Calu3 (cell line): ENCODE data around the gene MTTP. TPM values are rescaled to one million over a fixed set of nuclear protein-coding genes. Genes with fewer than 3 reads are reported as not detected.

Source experiments
- BruUV-seq: library from RNA; stranded (reverse); fragments of 400-500 nt; replicated peaks from 2 replicates; lab custom pipeline; 2021; lab: Mats Ljungman, UMichigan
- CTCF ChIA-PET: fragments of 300-600 bp; sonication (Branson Sonifier 250); formaldehyde crosslinking; loops from one replicate; lab custom pipeline; 2022; ENCODE audit warnings: antibody characterized with exemption; lab: Charles Lee
- DNase-seq: peaks from one replicate; pipeline ENCODE4 v3.0.0; 2022
- H3K27ac Mint-ChIP-seq: one replicate; pipeline ENCODE4 v1.8.0; 2022; ENCODE audit warnings: mixed read lengths; ENCODE audit not compliant: unreplicated experiment
- H3K27me3 Mint-ChIP-seq: one replicate; pipeline ENCODE4 v1.8.0; 2022; ENCODE audit warnings: mixed read lengths; ENCODE audit not compliant: unreplicated experiment
- H3K36me3 Mint-ChIP-seq: one replicate; pipeline ENCODE4 v1.8.0; 2022; ENCODE audit warnings: mild to moderate bottlenecking, moderate library complexity, mixed read lengths; ENCODE audit not compliant: insufficient read depth, unreplicated experiment
- H3K4me1 Mint-ChIP-seq: one replicate; pipeline ENCODE4 v1.8.0; 2022; ENCODE audit warnings: mild to moderate bottlenecking, low read depth, mixed read lengths; ENCODE audit not compliant: unreplicated experiment
- H3K4me3 Mint-ChIP-seq: one replicate; pipeline ENCODE4 v1.8.0; 2022; ENCODE audit warnings: mild to moderate bottlenecking, low read depth, moderate library complexity, mixed read lengths; ENCODE audit not compliant: unreplicated experiment
- H3K9me3 Mint-ChIP-seq: one replicate; pipeline ENCODE4 v1.8.0; 2022; ENCODE audit warnings: low read depth, mixed read lengths; ENCODE audit not compliant: unreplicated experiment
- intact Hi-C: fragments of 100-400 bp; cut with micrococcal nuclease; formaldehyde crosslinking; loops from one replicate; pipeline ENCODE4 v1.10.0; 2022; ENCODE audit not compliant: unreplicated experiment
- total RNA-seq: library from RNA; stranded (reverse); gene quantifications from 2 replicates; pipeline ENCODE4 v1.2.3, GENCODE V29; 2022
- TF ChIP-seq, protein P1 (sequence below): fragments of 200-600 bp; IDR thresholded peaks from one replicate; pipeline ENCODE4 v1.8.0; 2022; ENCODE audit warnings: antibody characterized with exemption; ENCODE audit not compliant: unreplicated experiment

MTTP gene
- total RNA-seq, 1 experiment from 2014 or later: not detected

DNA sequence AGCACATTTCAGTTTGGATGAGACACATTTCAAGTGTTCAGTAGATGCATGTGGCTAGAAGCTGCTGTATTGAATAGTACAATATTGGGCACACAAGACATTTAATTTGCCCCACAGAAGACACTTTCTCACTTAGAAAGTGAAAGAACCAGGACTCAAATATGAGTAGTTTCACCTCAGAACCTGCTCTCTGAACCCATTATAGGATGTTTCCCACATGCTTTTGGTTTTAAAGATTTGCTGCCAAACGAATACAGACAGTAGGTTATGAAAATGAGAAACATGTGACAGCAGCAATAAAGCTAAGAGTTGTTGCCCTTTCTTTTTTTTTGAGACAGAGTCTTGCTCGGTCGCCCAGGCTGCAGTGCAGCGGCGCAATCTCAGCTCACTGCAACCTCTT is 50.7 kb downstream of the MTTP start:
- H3K4me1 Mint-ChIP-seq: peaks cover 6% of the 10 kb centered on the region
- TF ChIP-seq, protein P1, sequence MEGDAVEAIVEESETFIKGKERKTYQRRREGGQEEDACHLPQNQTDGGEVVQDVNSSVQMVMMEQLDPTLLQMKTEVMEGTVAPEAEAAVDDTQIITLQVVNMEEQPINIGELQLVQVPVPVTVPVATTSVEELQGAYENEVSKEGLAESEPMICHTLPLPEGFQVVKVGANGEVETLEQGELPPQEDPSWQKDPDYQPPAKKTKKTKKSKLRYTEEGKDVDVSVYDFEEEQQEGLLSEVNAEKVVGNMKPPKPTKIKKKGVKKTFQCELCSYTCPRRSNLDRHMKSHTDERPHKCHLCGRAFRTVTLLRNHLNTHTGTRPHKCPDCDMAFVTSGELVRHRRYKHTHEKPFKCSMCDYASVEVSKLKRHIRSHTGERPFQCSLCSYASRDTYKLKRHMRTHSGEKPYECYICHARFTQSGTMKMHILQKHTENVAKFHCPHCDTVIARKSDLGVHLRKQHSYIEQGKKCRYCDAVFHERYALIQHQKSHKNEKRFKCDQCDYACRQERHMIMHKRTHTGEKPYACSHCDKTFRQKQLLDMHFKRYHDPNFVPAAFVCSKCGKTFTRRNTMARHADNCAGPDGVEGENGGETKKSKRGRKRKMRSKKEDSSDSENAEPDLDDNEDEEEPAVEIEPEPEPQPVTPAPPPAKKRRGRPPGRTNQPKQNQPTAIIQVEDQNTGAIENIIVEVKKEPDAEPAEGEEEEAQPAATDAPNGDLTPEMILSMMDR: no peak
- BruUV-seq: no TSS peak
- H3K9me3 Mint-ChIP-seq: no peaks in the 10 kb centered on the region
- no peaks in the 10 kb centered on the region for H3K36me3 Mint-ChIP-seq
- DNase-seq: no peak
- H3K27ac Mint-ChIP-seq: no peak overlapping the region
- CTCF ChIA-PET: no interaction called here
- H3K27me3 Mint-ChIP-seq: no peaks in the 10 kb centered on the region
- no peak overlapping the region for H3K4me3 Mint-ChIP-seq
- intact Hi-C loops: no loop called here

- intact Hi-C loops: no loop called here
- Mint-ChIP-seq H3K27me3 (no peaks in the 10 kb centered on the region), H3K9me3 (no peaks in the 10 kb centered on the region), H3K27ac (no peak overlapping the region), H3K4me3 (no peak overlapping the region), H3K36me3 (no peaks in the 10 kb centered on the region), H3K4me1 (peaks cover 27% of the 10 kb centered on the region)
- CTCF ChIA-PET: no interaction called here
- BruUV-seq: no TSS peak
- TF ChIP-seq, protein P1: no peak
- DNase-seq: no peak
Observed at GRCh38 chr4:99628040-99628439, 53.4 kb downstream of the MTTP start.

DNA sequence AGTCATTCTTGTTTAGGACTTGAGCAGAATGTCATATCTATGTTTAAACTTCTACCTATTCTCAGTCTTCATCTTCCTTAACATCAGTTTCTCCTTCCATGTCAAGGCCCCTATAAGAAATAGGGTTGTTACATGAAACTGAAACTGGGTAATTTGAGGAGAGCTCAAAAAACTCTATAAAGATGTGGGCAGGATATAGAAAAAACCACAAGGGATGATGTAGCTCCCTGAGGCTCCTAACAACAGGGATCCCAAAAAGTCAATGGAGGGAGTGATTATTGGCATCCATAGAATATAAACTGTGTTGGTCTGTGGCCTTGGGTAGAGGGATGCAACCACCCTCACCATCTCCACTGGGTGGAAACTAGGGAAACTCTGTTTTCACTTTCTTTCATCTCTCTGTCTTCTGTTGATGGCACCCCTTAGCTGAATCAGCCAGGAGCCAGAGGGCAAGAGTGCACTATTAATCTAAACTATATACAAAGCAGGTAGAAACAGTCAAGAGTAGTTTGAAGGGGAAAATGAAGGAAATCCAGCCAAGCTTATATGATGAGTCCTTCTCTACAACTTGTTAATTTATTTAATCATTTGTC is 55.4 kb downstream of the MTTP start:
- Mint-ChIP-seq H3K4me1 (peaks cover 30% of the 10 kb centered on the region), H3K36me3 (no peaks in the 10 kb centered on the region), H3K9me3 (no peaks in the 10 kb centered on the region), H3K4me3 (no peak overlapping the region), H3K27me3 (no peaks in the 10 kb centered on the region), H3K27ac (no peak overlapping the region)
- intact Hi-C loops: loop anchor here (5.0 kb wide), 1 partner anchor 68 kb away; the partner anchor contains the start of gene TRMT10A
- TF ChIP-seq, protein P1: no peak
- no peak for DNase-seq
- no TSS peak for BruUV-seq
- CTCF ChIA-PET: interaction anchor here (0.8 to 1.0 kb wide), 2 partner anchors 67 to 181 kb away, joined by 3 read pairs; partner anchors contain the start of gene TRMT10A

DNA sequence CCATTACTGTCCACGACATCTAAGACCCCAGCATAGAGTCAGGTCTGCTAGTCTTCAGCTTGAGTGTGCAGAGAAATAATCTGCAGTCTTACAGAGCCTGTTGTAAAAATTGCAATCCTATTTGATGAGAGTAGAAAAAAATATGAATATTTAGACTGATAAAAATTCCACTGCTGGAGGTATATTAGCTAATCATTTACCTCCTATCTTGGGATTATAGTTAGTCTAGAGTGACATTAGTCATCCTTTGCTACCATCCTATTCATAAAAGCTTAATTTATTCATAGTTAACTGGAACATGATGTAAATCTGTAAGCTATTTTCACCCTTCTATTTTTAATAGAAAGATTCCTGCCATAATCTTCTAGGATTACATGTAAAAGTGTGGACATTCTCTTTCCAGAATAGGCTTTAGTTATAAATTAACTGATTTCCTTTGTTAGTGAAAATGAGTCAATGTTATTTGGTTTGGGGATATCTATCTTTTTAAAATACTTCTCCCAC is 56.3 kb downstream of the MTTP start:
- CTCF ChIA-PET: interaction anchor here (1.0 kb wide), 1 partner anchor 67 kb away, joined by 3 read pairs; the partner anchor contains the start of gene TRMT10A
- peaks cover 39% of the 10 kb centered on the region for H3K4me1 Mint-ChIP-seq

More for the DNA sequence above, 56.3 kb downstream of the MTTP start:
- Mint-ChIP-seq H3K36me3 (no peaks in the 10 kb centered on the region), H3K4me3 (no peak overlapping the region), H3K9me3 (no peaks in the 10 kb centered on the region), H3K27ac (no peak overlapping the region), H3K27me3 (no peaks in the 10 kb centered on the region)
- TF ChIP-seq, protein P1: no peak
- BruUV-seq: no TSS peak
- DNase-seq: no peak
- intact Hi-C loops: loop anchor here (5.0 kb wide), 1 partner anchor 69 kb away; the partner anchor contains the start of gene TRMT10A
